ENCODE results near the gene APEX2. TPM values are rescaled to one million over a fixed set of nuclear protein-coding genes. Genes with fewer than 3 reads are reported as not detected.

The APEX2 gene
- total RNA-seq, 1 experiment from 2014 or later = 28.5 TPM

GRCh38 chrX:55007656-55008055, 7.5 kb downstream of the APEX2 start:
- Histone ChIP-seq H3K79me1 (ENCODE audit: insufficient read depth, low read depth, low read length, poor library complexity, severe bottlenecking) (no peaks in the 10 kb centered on the region), H4K8ac (replicated peaks; ENCODE audit: insufficient read length, low read depth, low read length) (no peak overlapping the region), H3K4me2 (ENCODE audit: insufficient read depth, insufficient read length, low read length) (no peak overlapping the region), H3K18ac (ENCODE audit: insufficient read length, low read depth, low read length) (no peak overlapping the region), H3K23ac (ENCODE audit: insufficient read length, low read depth, low read length) (no peak overlapping the region), H2BK20ac (ENCODE audit: low read depth, low read length, poor library complexity, severe bottlenecking) (no peak overlapping the region), H2AFZ (ENCODE audit: low read length) (no peak overlapping the region), H3K27me3 (ENCODE audit: insufficient read depth, low read length) (no peaks in the 10 kb centered on the region), H3K9ac (ENCODE audit: extremely low read depth, insufficient read length, low read length) (no peak overlapping the region), H3K14ac (ENCODE audit: insufficient read depth, low read length) (no peak overlapping the region), H2AK5ac (ENCODE audit: insufficient read length, low read length) (no peak overlapping the region), H3K4ac (ENCODE audit: low read depth, low read length) (no peak overlapping the region), H4K5ac (ENCODE audit: insufficient read length, low read depth, low read length) (no peak overlapping the region), H2BK15ac (ENCODE audit: low read depth, low read length) (no peak overlapping the region), H3K79me2 (ENCODE audit: insufficient read depth, low read length) (no peaks in the 10 kb centered on the region), H2BK5ac (ENCODE audit: insufficient read length, low read length) (no peak overlapping the region), H3K56ac (ENCODE audit: insufficient read length, low read depth, low read length) (no peak overlapping the region), H4K91ac (ENCODE audit: insufficient read length, low read depth, low read length) (no peak overlapping the region), H3K4me1 (ENCODE audit: insufficient read depth, low read length) (no peaks in the 10 kb centered on the region), H3T11ph (ENCODE audit: low read length) (no peak overlapping the region), H4K20me1 (ENCODE audit: control insufficient read depth, insufficient read depth, insufficient read length) (no peaks in the 10 kb centered on the region), H3K9me3 (ENCODE audit: control insufficient read depth, low read depth, low read length) (peaks cover 61% of the 10 kb centered on the region), H2BK12ac (ENCODE audit: insufficient read length, low read depth, low read length) (no peak overlapping the region), H3K27ac (ENCODE audit: insufficient read length, low read depth, low read length) (no peak overlapping the region), H3K23me2 (ENCODE audit: insufficient read length, low read depth, low read length, poor library complexity, severe bottlenecking) (no peaks in the 10 kb centered on the region), H2BK120ac (ENCODE audit: low read depth, low read length, poor library complexity, severe bottlenecking) (no peak overlapping the region)
- no peaks in the 10 kb centered on the region for H3K27me3 Mint-ChIP-seq (ENCODE audit: low read depth)
- peaks cover 0 to 4% of the 10 kb centered on the region in 2 experiments; a peak in 2 of 4 replicates for H3K4me1 Mint-ChIP-seq
- peak overlapping the region in 1 of 3 experiments; percentile 70; a peak in 2 of 7 replicates for H3K27ac Mint-ChIP-seq
- WGBS (ENCODE audit: extremely low coverage, insufficient read length, low lambda C conversion rate) = no CpG with 5 or more reads among the region's 6 CpGs
- no peak overlapping the region; a peak in 1 of 5 replicates for H3K4me3 Mint-ChIP-seq
- TF ChIP-seq CTCF (conservative IDR thresholded peaks at IDR 0.05) = no peak
- peaks cover 29 to 46% (median 37%) of the 10 kb centered on the region in 3 experiments for H3K36me3 Mint-ChIP-seq (ENCODE audit: insufficient read depth in 1 of 3, low read depth in 3 of 3)
- H3K9me3 Mint-ChIP-seq = peaks cover 38% of the 10 kb centered on the region in 2 experiments
- no peak for DNase-seq
